Liver (tissue), 9 donors: ENCODE measurements around the gene PNPLA1. TPM values are rescaled to one million over a fixed set of nuclear protein-coding genes. Genes with fewer than 3 reads are reported as not detected.

Experiments
- DNase-seq: peaks from one replicate; pipeline ENCODE4 v3.0.0-alpha.2; 2017; ENCODE audit warnings: low spot score
- H3K27ac ChIP-seq, 2 donors: one replicate each; pipeline ENCODE4 v1.7.0; 2013; ENCODE audit warnings: inconsistent platforms in 2 of 2, low read length in 2 of 2, control low read depth in 1 of 2, low read depth in 1 of 2, mild to moderate bottlenecking in 1 of 2
- H3K27me3 ChIP-seq, 4 donors: one replicate each; pipeline versions ENCODE4 v1.6.1 to v1.7.0; 2013; ENCODE audit warnings: low read length in 3 of 4, inconsistent platforms in 1 of 4, mild to moderate bottlenecking in 1 of 4, moderate library complexity in 1 of 4; ENCODE audit not compliant: control insufficient read depth in 4 of 4, insufficient read depth in 4 of 4
- H3K36me3 ChIP-seq, 4 donors: one replicate each; pipeline versions ENCODE4 v1.6.1 to v1.7.0; 2013; ENCODE audit warnings: low read length in 3 of 4, mild to moderate bottlenecking in 3 of 4, low read depth in 1 of 4, moderate library complexity in 1 of 4; ENCODE audit not compliant: control insufficient read depth in 4 of 4, insufficient read depth in 3 of 4
- H3K4me1 ChIP-seq, 4 donors: one replicate each; pipeline versions ENCODE4 v1.6.1 to v1.7.0; 2013; ENCODE audit warnings: low read length in 3 of 4, mild to moderate bottlenecking in 3 of 4, moderate library complexity in 1 of 4; ENCODE audit not compliant: control insufficient read depth in 4 of 4, insufficient read depth in 4 of 4
- H3K4me3 ChIP-seq, 3 donors: one replicate each; pipeline versions ENCODE4 v1.6.1 to v1.7.0; 2013; ENCODE audit warnings: low read length in 3 of 3, control low read depth in 1 of 3, low read depth in 1 of 3, mild to moderate bottlenecking in 1 of 3
- H3K9ac ChIP-seq, 2 donors: one replicate each; pipeline ENCODE4 v1.7.0; 2013; ENCODE audit warnings: low read length in 2 of 2, mild to moderate bottlenecking in 2 of 2, moderate library complexity in 2 of 2, control low read depth in 1 of 2, low read depth in 1 of 2
- H3K9me3 ChIP-seq, 4 donors: one replicate each; pipeline versions ENCODE4 v1.6.1 to v1.7.0; 2013; ENCODE audit warnings: low read length in 3 of 4; ENCODE audit not compliant: control insufficient read depth in 4 of 4
- ATF3 ChIP-seq: IDR thresholded peaks from 2 replicates; pipeline ENCODE4 v1.6.1; 2016; ENCODE audit warnings: antibody characterized with exemption
- CTCF ChIP-seq: fragments of 150-350 bp; IDR thresholded peaks from 2 replicates; pipeline ENCODE4 v1.5.1; 2017; ENCODE audit warnings: improper control_type of control experiment, low read depth, low read length; ENCODE audit not compliant: missing input control
- EGR1 ChIP-seq, 2 donors: IDR thresholded peaks; 2 replicates each; pipeline ENCODE4 v1.6.1; 2016 to 2018; ENCODE audit warnings: antibody characterized with exemption in 2 of 2, low read depth in 2 of 2
- FOXA1 ChIP-seq: IDR thresholded peaks from 2 replicates; pipeline ENCODE4 v1.6.1; 2016; ENCODE audit warnings: antibody characterized with exemption
- FOXA2 ChIP-seq: IDR thresholded peaks from 2 replicates; pipeline ENCODE4 v1.6.1; 2016; ENCODE audit warnings: antibody characterized with exemption
- GABPA ChIP-seq, 2 donors: IDR thresholded peaks in 1 of 2; conservative IDR thresholded peaks in 1 of 2; 2 replicates each; pipeline ENCODE4 v1.6.1; 2016; ENCODE audit warnings: antibody characterized with exemption in 2 of 2, mild to moderate bottlenecking in 1 of 2, moderate library complexity in 1 of 2
- HNF4A ChIP-seq, 2 donors: conservative IDR thresholded peaks; 2 replicates each; pipeline ENCODE4 v1.6.1; 2016; ENCODE audit warnings: antibody characterized with exemption in 2 of 2, mild to moderate bottlenecking in 2 of 2
- HNF4G ChIP-seq: IDR thresholded peaks from 2 replicates; pipeline ENCODE4 v1.6.1; 2016; ENCODE audit warnings: antibody characterized with exemption
- JUND ChIP-seq, 2 donors: IDR thresholded peaks; 2 replicates each; pipeline ENCODE4 v1.6.1; 2016; ENCODE audit warnings: antibody characterized with exemption in 2 of 2
- NR2F2 ChIP-seq: IDR thresholded peaks from 2 replicates; pipeline ENCODE4 v1.6.1; 2016; ENCODE audit warnings: antibody characterized with exemption
- RXRA ChIP-seq, 2 donors: IDR thresholded peaks; 2 replicates each; pipeline ENCODE4 v1.6.1; 2017 to 2018; ENCODE audit warnings: antibody characterized with exemption in 2 of 2, mild to moderate bottlenecking in 1 of 2
- SP1 ChIP-seq: IDR thresholded peaks from 2 replicates; pipeline ENCODE4 v1.6.1; 2018; ENCODE audit warnings: antibody characterized with exemption, mild to moderate bottlenecking
- TAF1 ChIP-seq: conservative IDR thresholded peaks from 2 replicates; pipeline ENCODE4 v1.6.1; 2016; ENCODE audit warnings: antibody characterized with exemption, mild to moderate bottlenecking
- YY1 ChIP-seq: IDR thresholded peaks from 2 replicates; pipeline ENCODE4 v1.6.1; 2016; ENCODE audit warnings: antibody characterized with exemption, mild to moderate bottlenecking
- WGBS: extraction: QIAGEN DNeasy Blood & Tissue Kit; methylation state at CpG from one replicate; pipeline ENCODE4 v1.1.7; 2013; 5-methylcytosine and 5-hydroxymethylcytosine counted together
- polyA plus RNA-seq, 2 donors: library from polyadenylated mRNA; stranded (reverse) in 1 of 2; unstranded in 1 of 2; fragments of 200-250 nt in 1 of 2; fragments of >200 nt in 1 of 2; fragmentation: Nextera tagmentation in 1 of 2; extraction: Ambion mirVana in 1 of 2; gene quantifications; one replicate each; pipeline versions ENCODE4 v1.2.1 to v1.2.3, GENCODE V29; 2013 to 2015
- total RNA-seq, 2 donors: library from RNA; depleted of rRNA; stranded (reverse); fragments of >200 nt; gene quantifications; one replicate each; pipeline ENCODE4 v1.2.3, GENCODE V29; 2014
- TF ChIP-seq, protein P1 (sequence below): IDR thresholded peaks from 2 replicates; pipeline ENCODE4 v1.6.1; 2016; ENCODE audit warnings: antibody characterized with exemption
- TF ChIP-seq, protein P2 (sequence below): IDR thresholded peaks from 2 replicates; pipeline ENCODE4 v1.6.1; 2016; ENCODE audit warnings: antibody characterized with exemption, mild to moderate bottlenecking
- TF ChIP-seq, protein P3 (sequence below): IDR thresholded peaks from 2 replicates; pipeline ENCODE4 v1.6.1; 2016; ENCODE audit warnings: antibody characterized with exemption
- donor health status: healthy.
- donor health status: healthy.
- donor health status: healthy.
- donor health status: healthy.
- donor health status: healthy.

PNPLA1 gene
- total and polyA plus RNA-seq, 4 donors: 0.07 to 0.14 (median 0.08) TPM; not detected in 1

DNA sequence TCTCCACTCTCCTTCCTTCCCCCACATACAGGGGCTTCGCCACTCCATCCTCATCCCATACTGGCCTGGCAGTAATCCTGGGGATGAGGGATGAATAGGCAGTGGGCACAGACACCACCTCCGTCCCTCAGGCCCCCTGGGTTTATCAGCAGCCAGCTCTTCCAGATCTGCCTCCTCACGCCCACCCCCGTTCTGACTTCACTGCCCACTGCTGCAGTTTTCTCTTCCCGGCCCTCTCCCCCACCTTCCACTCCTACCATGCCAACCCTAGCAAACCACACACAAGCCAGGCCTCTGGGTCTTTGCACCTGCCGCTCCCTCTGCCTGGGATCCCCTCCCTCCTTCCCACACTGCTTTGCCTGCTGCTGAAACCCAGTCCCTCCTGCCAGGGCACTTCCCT is 22.3 kb downstream of the PNPLA1 start:
- H3K36me3 ChIP-seq: no peaks in the 10 kb centered on the region
- TF ChIP-seq TAF1 (no peak), ATF3 (no peak), HNF4A (conservative IDR thresholded peaks at IDR 0.05) (no peak), SP1 (no peak), CTCF (no peak), FOXA1 (no peak), FOXA2 (no peak), GABPA (IDR thresholded peaks at IDR 0.05 in 1 of 2, conservative IDR thresholded peaks at IDR 0.05 in 1 of 2) (no peak), YY1 (no peak), EGR1 (IDR thresholded peaks at IDR 0.05; ENCODE audit: low read depth in 2 of 2) (no peak), RXRA (IDR thresholded peaks at IDR 0.05) (no peak), JUND (IDR thresholded peaks at IDR 0.05) (no peak), NR2F2 (no peak)
- TF ChIP-seq, protein P1, sequence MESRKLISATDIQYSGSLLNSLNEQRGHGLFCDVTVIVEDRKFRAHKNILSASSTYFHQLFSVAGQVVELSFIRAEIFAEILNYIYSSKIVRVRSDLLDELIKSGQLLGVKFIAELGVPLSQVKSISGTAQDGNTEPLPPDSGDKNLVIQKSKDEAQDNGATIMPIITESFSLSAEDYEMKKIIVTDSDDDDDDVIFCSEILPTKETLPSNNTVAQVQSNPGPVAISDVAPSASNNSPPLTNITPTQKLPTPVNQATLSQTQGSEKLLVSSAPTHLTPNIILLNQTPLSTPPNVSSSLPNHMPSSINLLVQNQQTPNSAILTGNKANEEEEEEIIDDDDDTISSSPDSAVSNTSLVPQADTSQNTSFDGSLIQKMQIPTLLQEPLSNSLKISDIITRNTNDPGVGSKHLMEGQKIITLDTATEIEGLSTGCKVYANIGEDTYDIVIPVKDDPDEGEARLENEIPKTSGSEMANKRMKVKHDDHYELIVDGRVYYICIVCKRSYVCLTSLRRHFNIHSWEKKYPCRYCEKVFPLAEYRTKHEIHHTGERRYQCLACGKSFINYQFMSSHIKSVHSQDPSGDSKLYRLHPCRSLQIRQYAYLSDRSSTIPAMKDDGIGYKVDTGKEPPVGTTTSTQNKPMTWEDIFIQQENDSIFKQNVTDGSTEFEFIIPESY: no peak
- TF ChIP-seq, protein P2, sequence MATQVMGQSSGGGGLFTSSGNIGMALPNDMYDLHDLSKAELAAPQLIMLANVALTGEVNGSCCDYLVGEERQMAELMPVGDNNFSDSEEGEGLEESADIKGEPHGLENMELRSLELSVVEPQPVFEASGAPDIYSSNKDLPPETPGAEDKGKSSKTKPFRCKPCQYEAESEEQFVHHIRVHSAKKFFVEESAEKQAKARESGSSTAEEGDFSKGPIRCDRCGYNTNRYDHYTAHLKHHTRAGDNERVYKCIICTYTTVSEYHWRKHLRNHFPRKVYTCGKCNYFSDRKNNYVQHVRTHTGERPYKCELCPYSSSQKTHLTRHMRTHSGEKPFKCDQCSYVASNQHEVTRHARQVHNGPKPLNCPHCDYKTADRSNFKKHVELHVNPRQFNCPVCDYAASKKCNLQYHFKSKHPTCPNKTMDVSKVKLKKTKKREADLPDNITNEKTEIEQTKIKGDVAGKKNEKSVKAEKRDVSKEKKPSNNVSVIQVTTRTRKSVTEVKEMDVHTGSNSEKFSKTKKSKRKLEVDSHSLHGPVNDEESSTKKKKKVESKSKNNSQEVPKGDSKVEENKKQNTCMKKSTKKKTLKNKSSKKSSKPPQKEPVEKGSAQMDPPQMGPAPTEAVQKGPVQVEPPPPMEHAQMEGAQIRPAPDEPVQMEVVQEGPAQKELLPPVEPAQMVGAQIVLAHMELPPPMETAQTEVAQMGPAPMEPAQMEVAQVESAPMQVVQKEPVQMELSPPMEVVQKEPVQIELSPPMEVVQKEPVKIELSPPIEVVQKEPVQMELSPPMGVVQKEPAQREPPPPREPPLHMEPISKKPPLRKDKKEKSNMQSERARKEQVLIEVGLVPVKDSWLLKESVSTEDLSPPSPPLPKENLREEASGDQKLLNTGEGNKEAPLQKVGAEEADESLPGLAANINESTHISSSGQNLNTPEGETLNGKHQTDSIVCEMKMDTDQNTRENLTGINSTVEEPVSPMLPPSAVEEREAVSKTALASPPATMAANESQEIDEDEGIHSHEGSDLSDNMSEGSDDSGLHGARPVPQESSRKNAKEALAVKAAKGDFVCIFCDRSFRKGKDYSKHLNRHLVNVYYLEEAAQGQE: no peak
- TF ChIP-seq, protein P3, sequence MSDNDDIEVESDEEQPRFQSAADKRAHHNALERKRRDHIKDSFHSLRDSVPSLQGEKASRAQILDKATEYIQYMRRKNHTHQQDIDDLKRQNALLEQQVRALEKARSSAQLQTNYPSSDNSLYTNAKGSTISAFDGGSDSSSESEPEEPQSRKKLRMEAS: no peak
- no peak overlapping the region for H3K27ac ChIP-seq
- no peaks in the 10 kb centered on the region for H3K27me3 ChIP-seq
- WGBS: 74% methylated on average over 6 of the region's 6 CpGs
- no peak overlapping the region for H3K9ac ChIP-seq
- no peaks in the 10 kb centered on the region for H3K4me1 ChIP-seq
- H3K4me3 ChIP-seq: no peak overlapping the region
- no peak for DNase-seq
- no peaks in the 10 kb centered on the region for H3K9me3 ChIP-seq

GRCh38 chr6:36296240-36296639 is 26.4 kb downstream of the PNPLA1 start:
- Histone ChIP-seq H3K4me3 (no peak overlapping the region), H3K36me3 (no peaks in the 10 kb centered on the region), H3K27me3 (no peaks in the 10 kb centered on the region), H3K9ac (no peak overlapping the region), H3K27ac (no peak overlapping the region), H3K9me3 (no peaks in the 10 kb centered on the region), H3K4me1 (no peaks in the 10 kb centered on the region)
- WGBS: 38% methylated on average over 1 of the region's 1 CpG
- DNase-seq: no peak
- TF ChIP-seq, protein P3: no peak
- TF ChIP-seq SP1: no peak
- TF ChIP-seq, protein P2: no peak
- no peak for TF ChIP-seq JUND (IDR thresholded peaks at IDR 0.05)
- TF ChIP-seq FOXA2: no peak
- no peak for TF ChIP-seq GABPA (IDR thresholded peaks at IDR 0.05 in 1 of 2, conservative IDR thresholded peaks at IDR 0.05 in 1 of 2)
- TF ChIP-seq ATF3: no peak
- TF ChIP-seq RXRA (IDR thresholded peaks at IDR 0.05): no peak
- TF ChIP-seq, protein P1: no peak
- no peak for TF ChIP-seq NR2F2
- no peak for TF ChIP-seq YY1
- TF ChIP-seq TAF1: no peak
- no peak for TF ChIP-seq HNF4A (conservative IDR thresholded peaks at IDR 0.05)
- TF ChIP-seq EGR1 (IDR thresholded peaks at IDR 0.05; ENCODE audit: low read depth in 2 of 2): no peak
- TF ChIP-seq HNF4G: no peak
